ENCODE data around the gene FAM241A. TPM values are rescaled to one million over a fixed set of nuclear protein-coding genes. Genes with fewer than 3 reads are reported as not detected.

Gene FAM241A
- total and polyA plus RNA-seq, 9 of the 15 experiments (the other 6 are each of a cell fraction or from before 2014, with no cell fraction given): 2.3 to 8.5 (median 5.3) TPM

DNA sequence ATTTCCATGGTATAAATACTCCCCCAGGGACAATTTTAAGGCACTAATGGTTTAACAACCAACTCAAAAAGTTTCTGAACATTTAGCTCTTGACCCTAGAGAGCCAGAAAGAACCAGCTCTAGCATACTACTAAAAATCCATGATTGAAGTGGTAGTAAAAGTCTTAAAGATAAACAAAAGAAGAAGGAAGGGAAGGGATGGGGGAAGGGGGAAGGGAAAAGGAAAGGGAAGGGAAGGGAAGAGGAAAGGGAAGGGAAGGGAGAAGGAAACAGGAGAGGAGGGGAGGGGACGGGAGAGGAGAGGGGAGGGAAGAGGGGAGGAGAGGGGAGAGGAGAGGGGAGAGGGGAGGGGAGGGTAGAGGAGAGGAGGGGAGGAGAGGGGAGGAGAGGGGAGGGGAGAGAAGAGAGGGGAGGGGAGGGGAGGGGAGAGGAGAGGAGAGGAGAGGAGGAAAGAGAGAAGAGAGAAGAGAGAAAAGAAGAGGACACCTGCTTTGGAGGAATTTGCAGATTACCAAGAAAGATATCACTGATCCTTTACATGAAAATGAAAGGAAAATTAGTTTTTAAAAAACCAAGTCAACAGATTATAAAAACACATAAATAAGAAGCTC lies 26.4 kb upstream of the FAM241A start:
- H3K9ac ChIP-seq (ENCODE audit: insufficient read depth in 1 of 2, low read depth in 2 of 2, low read length in 2 of 2): no peak overlapping the region
- no CpG with 5 or more reads among the region's 1 CpG for WGBS (ENCODE audit: insufficient coverage, low coverage, missing lambda C conversion rate)

DNA sequence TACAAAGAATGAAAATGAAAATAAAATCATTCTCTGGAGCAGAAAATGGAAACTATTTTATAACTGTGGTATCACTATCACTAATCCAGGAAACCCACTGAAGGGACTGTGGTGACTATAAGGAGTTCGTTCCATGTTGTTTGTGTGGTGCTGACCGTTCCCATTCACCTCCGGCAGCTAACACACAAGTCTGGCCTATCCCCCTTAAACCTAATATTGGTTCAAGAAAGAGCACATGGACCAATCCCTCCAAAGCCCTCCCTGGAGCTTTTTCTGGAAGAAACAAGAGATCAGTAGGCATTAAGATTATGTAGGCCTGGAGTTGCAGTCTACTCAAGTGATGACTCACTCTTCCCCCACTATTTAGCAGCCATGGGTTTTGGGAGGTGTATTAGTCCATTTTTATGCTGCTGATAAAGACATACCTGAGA lies 25.9 kb upstream of the FAM241A start:
- no peaks in the 10 kb centered on the region for H3K9me1 ChIP-seq (ENCODE audit: control insufficient read depth, insufficient read depth, low read length)
- FAIRE-seq (no peak), ATAC-seq (no peak), DNase-seq (ENCODE audit: extremely low read depth in 1 of 4, low spot score in 3 of 4) (no peak)
- POLR2A ChIA-PET: no interaction called here
- no peak overlapping the region for H3K9ac ChIP-seq (ENCODE audit: insufficient read depth in 1 of 2, low read depth in 2 of 2, low read length in 2 of 2)
- H3K27me3 ChIP-seq (ENCODE audit: control insufficient read depth in 2 of 2, insufficient read depth in 2 of 2, low read length in 2 of 2): no peaks in the 10 kb centered on the region
- H3K27ac ChIP-seq (ENCODE audit: extremely low read depth, low read depth, low read length): no peak overlapping the region
- H3K36me3 ChIP-seq (ENCODE audit: control insufficient read depth, insufficient read depth, low read length): no peaks in the 10 kb centered on the region
- in situ Hi-C loops (cut with MboI) (no loop called here), intact Hi-C loops (cut with micrococcal nuclease) (no loop called here)
- H3K4me3 ChIP-seq: no peak overlapping the region
- TF ChIP-seq, protein P1, sequence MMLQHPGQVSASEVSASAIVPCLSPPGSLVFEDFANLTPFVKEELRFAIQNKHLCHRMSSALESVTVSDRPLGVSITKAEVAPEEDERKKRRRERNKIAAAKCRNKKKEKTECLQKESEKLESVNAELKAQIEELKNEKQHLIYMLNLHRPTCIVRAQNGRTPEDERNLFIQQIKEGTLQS (IDR thresholded peaks at IDR 0.05): peak; percentile 52
- TF ChIP-seq, protein P1 (CRISPR knock-in tag; conservative IDR thresholded peaks at IDR 0.05): no peak
- TF ChIP-seq ILF3 (IDR thresholded peaks at IDR 0.05; ENCODE audit: borderline replicate concordance): no peak
- peak; percentile 27; the same call in 1 of the 2 replicates for TF ChIP-seq JUND (IDR thresholded peaks at IDR 0.05; ENCODE audit: borderline replicate concordance, low read depth, low read length)
- TF ChIP-seq JUND (tag; IDR thresholded peaks at IDR 0.05; ENCODE audit: borderline replicate concordance, low read depth, low read length): no peak
- H3K79me2 ChIP-seq (ENCODE audit: control insufficient read depth, insufficient read depth, low read length): no peaks in the 10 kb centered on the region
- H4K20me1 ChIP-seq (replicated peaks; ENCODE audit: control insufficient read depth, insufficient read depth, low read length): no peaks in the 10 kb centered on the region
- WGBS (ENCODE audit: insufficient coverage, low coverage, missing lambda C conversion rate): 74% methylated on average over 3 of the region's 3 CpGs
- no peak overlapping the region for H2AFZ ChIP-seq (ENCODE audit: low read depth, low read length)
- no TSS peak for BruUV-seq (replicated peaks)
- H3K9me3 ChIP-seq (replicated peaks; ENCODE audit: control insufficient read depth, insufficient read depth, low read depth, low read length): no peaks in the 10 kb centered on the region
- H3K4me2 ChIP-seq (ENCODE audit: insufficient read depth, low read length): no peak overlapping the region
- no peaks in the 10 kb centered on the region for H3K4me1 ChIP-seq (replicated peaks in 1 of 2; ENCODE audit: control insufficient read depth in 2 of 2, insufficient read depth in 2 of 2, low read length in 2 of 2)
- CTCF ChIA-PET (ENCODE audit: low intra/inter-chr PET ratio): no interaction called here

More for the DNA sequence above, 26.4 kb upstream of the FAM241A start:
- TF ChIP-seq PCBP2 (IDR thresholded peaks at IDR 0.05; ENCODE audit: low read depth, low read length, poor library complexity, severe bottlenecking) (peak; percentile 66), ZNF12 (CRISPR knock-in tag; IDR thresholded peaks at IDR 0.05) (no peak), ETV1 (tag; conservative IDR thresholded peaks at IDR 0.05; ENCODE audit: low read depth) (no peak), SIX5 (IDR thresholded peaks at IDR 0.05; ENCODE audit: borderline replicate concordance in 1 of 2, insufficient read depth in 1 of 2, low read depth in 1 of 2, low read length in 2 of 2) (no peak), MAZ (CRISPR knock-in tag; conservative IDR thresholded peaks at IDR 0.05 in 1 of 2, IDR thresholded peaks at IDR 0.05 in 1 of 2) (no peak), HNRNPK (IDR thresholded peaks at IDR 0.05; ENCODE audit: low read depth, low read length, poor library complexity, severe bottlenecking) (peak; percentile 47), HDAC1 (IDR thresholded peaks at IDR 0.05) (no peak), TAL1 (IDR thresholded peaks at IDR 0.05) (no peak)
- no peak for DNase-seq (ENCODE audit: extremely low read depth in 1 of 4, low spot score in 3 of 4)
- Histone ChIP-seq H2AFZ (ENCODE audit: low read depth, low read length) (no peak overlapping the region), H3K4me3 (no peak overlapping the region), H4K20me1 (replicated peaks; ENCODE audit: control insufficient read depth, insufficient read depth, low read length) (no peaks in the 10 kb centered on the region), H3K79me2 (ENCODE audit: control insufficient read depth, insufficient read depth, low read length) (no peaks in the 10 kb centered on the region), H3K4me2 (ENCODE audit: insufficient read depth, low read length) (no peak overlapping the region), H3K36me3 (ENCODE audit: control insufficient read depth, insufficient read depth, low read length) (no peaks in the 10 kb centered on the region), H3K27me3 (ENCODE audit: control insufficient read depth in 2 of 2, insufficient read depth in 2 of 2, low read length in 2 of 2) (no peaks in the 10 kb centered on the region), H3K9me3 (replicated peaks; ENCODE audit: control insufficient read depth, insufficient read depth, low read depth, low read length) (no peaks in the 10 kb centered on the region), H3K9me1 (ENCODE audit: control insufficient read depth, insufficient read depth, low read length) (no peaks in the 10 kb centered on the region), H3K27ac (ENCODE audit: extremely low read depth, low read depth, low read length) (no peak overlapping the region), H3K4me1 (replicated peaks in 1 of 2; ENCODE audit: control insufficient read depth in 2 of 2, insufficient read depth in 2 of 2, low read length in 2 of 2) (peaks cover 0 to under 1% of the 10 kb centered on the region in 2 experiments; a peak in 1 of 5 replicates)
- in situ Hi-C loops (cut with MboI): no loop called here
- CTCF ChIA-PET (ENCODE audit: low intra/inter-chr PET ratio): no interaction called here
- POLR2A ChIA-PET: no interaction called here
- no TSS peak for BruUV-seq (replicated peaks)
- ATAC-seq: no peak
- intact Hi-C loops (cut with micrococcal nuclease): no loop called here
- FAIRE-seq: no peak

All from K562 (cell line).